ENCODE results near the gene PLPPR3. TPM values are rescaled to one million over a fixed set of nuclear protein-coding genes. Genes with fewer than 3 reads are reported as not detected.

Gene PLPPR3
- total and polyA plus RNA-seq, 4 donors, result 3.1 TPM; not detected in 3

- TF ChIP-seq YY1 (IDR thresholded peaks at IDR 0.05) (no peak), FOXA2 (IDR thresholded peaks at IDR 0.05) (no peak), EGR1 (IDR thresholded peaks at IDR 0.05; ENCODE audit: low read depth in 2 of 2) (no peak), JUND (IDR thresholded peaks at IDR 0.05) (no peak), RXRA (IDR thresholded peaks at IDR 0.05) (no peak), TAF1 (conservative IDR thresholded peaks at IDR 0.05) (no peak), HNF4G (IDR thresholded peaks at IDR 0.05) (no peak), ATF3 (IDR thresholded peaks at IDR 0.05) (no peak)
Observed at GRCh38 chr19:765179-765738, 56.5 kb downstream of the PLPPR3 start (continued).

GRCh38 chr19:764301-764700 is 57.5 kb downstream of the PLPPR3 start:
- H3K27me3 ChIP-seq (ENCODE audit: control insufficient read depth in 4 of 4, insufficient read depth in 4 of 4, low read length in 3 of 4), result no peaks in the 10 kb centered on the region
- 93% methylated on average over 12 of the region's 12 CpGs for WGBS
- no peaks in the 10 kb centered on the region for H3K4me1 ChIP-seq (ENCODE audit: control insufficient read depth in 4 of 4, insufficient read depth in 4 of 4, low read length in 3 of 4)
- H3K9me3 ChIP-seq (ENCODE audit: control insufficient read depth in 4 of 4, low read length in 3 of 4), result no peaks in the 10 kb centered on the region
- TF ChIP-seq EGR1 (IDR thresholded peaks at IDR 0.05; ENCODE audit: low read depth in 2 of 2), result no peak
- TF ChIP-seq FOXA1 (IDR thresholded peaks at IDR 0.05), result no peak
- no peak for TF ChIP-seq GABPA (IDR thresholded peaks at IDR 0.05 in 1 of 2, conservative IDR thresholded peaks at IDR 0.05 in 1 of 2)
- TF ChIP-seq JUND (IDR thresholded peaks at IDR 0.05), result no peak
- no peak for TF ChIP-seq ZBTB33 (IDR thresholded peaks at IDR 0.05)
- no peak for TF ChIP-seq HNF4G (IDR thresholded peaks at IDR 0.05)
- no peak for TF ChIP-seq SP1 (IDR thresholded peaks at IDR 0.05)
- TF ChIP-seq CTCF (IDR thresholded peaks at IDR 0.05; ENCODE audit: low read depth, low read length, missing input control), result no peak
- no peak for TF ChIP-seq RAD21 (IDR thresholded peaks at IDR 0.05)
- TF ChIP-seq YY1 (IDR thresholded peaks at IDR 0.05), result no peak
- TF ChIP-seq RXRA (IDR thresholded peaks at IDR 0.05), result no peak
- no peak for TF ChIP-seq TAF1 (conservative IDR thresholded peaks at IDR 0.05)
- no peak overlapping the region for H3K9ac ChIP-seq (ENCODE audit: low read depth in 1 of 2, low read length in 2 of 2)
- no peak overlapping the region for H3K27ac ChIP-seq (ENCODE audit: low read depth in 1 of 2, low read length in 2 of 2)
- H3K36me3 ChIP-seq (ENCODE audit: control insufficient read depth in 4 of 4, insufficient read depth in 3 of 4, low read depth in 1 of 4, low read length in 3 of 4), result no peaks in the 10 kb centered on the region
- H3K4me3 ChIP-seq (ENCODE audit: low read depth in 1 of 3, low read length in 3 of 3), result no peak overlapping the region
- DNase-seq (ENCODE audit: low spot score), result no peak

GRCh38 chr19:763869-764268 is 57.9 kb downstream of the PLPPR3 start:
- Histone ChIP-seq H3K27me3 (ENCODE audit: control insufficient read depth in 4 of 4, insufficient read depth in 4 of 4, low read length in 3 of 4) (no peaks in the 10 kb centered on the region), H3K27ac (ENCODE audit: low read depth in 1 of 2, low read length in 2 of 2) (no peak overlapping the region), H3K36me3 (ENCODE audit: control insufficient read depth in 4 of 4, insufficient read depth in 3 of 4, low read depth in 1 of 4, low read length in 3 of 4) (no peaks in the 10 kb centered on the region), H3K9ac (ENCODE audit: low read depth in 1 of 2, low read length in 2 of 2) (no peak overlapping the region), H3K9me3 (ENCODE audit: control insufficient read depth in 4 of 4, low read length in 3 of 4) (no peaks in the 10 kb centered on the region), H3K4me3 (ENCODE audit: low read depth in 1 of 3, low read length in 3 of 3) (no peak overlapping the region), H3K4me1 (ENCODE audit: control insufficient read depth in 4 of 4, insufficient read depth in 4 of 4, low read length in 3 of 4) (no peaks in the 10 kb centered on the region)
- 98% methylated on average over 6 of the region's 6 CpGs for WGBS
- DNase-seq (ENCODE audit: low spot score), result no peak
- TF ChIP-seq SP1 (IDR thresholded peaks at IDR 0.05), result no peak
- no peak for TF ChIP-seq FOXA2 (IDR thresholded peaks at IDR 0.05)
- no peak for TF ChIP-seq MAX (IDR thresholded peaks at IDR 0.05)
- no peak for TF ChIP-seq YY1 (IDR thresholded peaks at IDR 0.05)
- TF ChIP-seq ZBTB33 (IDR thresholded peaks at IDR 0.05), result no peak
- no peak for TF ChIP-seq HNF4A (conservative IDR thresholded peaks at IDR 0.05)
- no peak for TF ChIP-seq HNF4G (IDR thresholded peaks at IDR 0.05)
- TF ChIP-seq RXRA (IDR thresholded peaks at IDR 0.05), result no peak
- TF ChIP-seq RAD21 (IDR thresholded peaks at IDR 0.05), result no peak
- TF ChIP-seq GABPA (IDR thresholded peaks at IDR 0.05 in 1 of 2, conservative IDR thresholded peaks at IDR 0.05 in 1 of 2), result no peak
- TF ChIP-seq JUND (IDR thresholded peaks at IDR 0.05), result no peak
- no peak for TF ChIP-seq ATF3 (IDR thresholded peaks at IDR 0.05)
